C4-2B (cell line): ENCODE data around the gene MYH11.

Experiments
- CTCF ChIP-seq: fragments of 450-650 bp; conservative IDR thresholded peaks from 2 replicates; pipeline ENCODE4 v1.5.1; 2017; ENCODE audit warnings: mild to moderate bottlenecking
- ZFX ChIP-seq: fragments of 450-650 bp; IDR thresholded peaks from 2 replicates; pipeline ENCODE4 v1.6.1; 2017

- no peak for TF ChIP-seq CTCF
- no peak for TF ChIP-seq ZFX
These were observed 142.2 kb downstream of the MYH11 start for GRCh38 chr16:15714393-15715172.
